OCI-M2 (cell line): Measurements from ENCODE around the gene MPEG1.

ENCODE experiments used
- DNase-seq: peaks from one replicate; lab custom pipeline; 2025; ENCODE audit not compliant: unreplicated experiment; lab: John Stamatoyannopoulos, UW

Gene MPEG1

DNA sequence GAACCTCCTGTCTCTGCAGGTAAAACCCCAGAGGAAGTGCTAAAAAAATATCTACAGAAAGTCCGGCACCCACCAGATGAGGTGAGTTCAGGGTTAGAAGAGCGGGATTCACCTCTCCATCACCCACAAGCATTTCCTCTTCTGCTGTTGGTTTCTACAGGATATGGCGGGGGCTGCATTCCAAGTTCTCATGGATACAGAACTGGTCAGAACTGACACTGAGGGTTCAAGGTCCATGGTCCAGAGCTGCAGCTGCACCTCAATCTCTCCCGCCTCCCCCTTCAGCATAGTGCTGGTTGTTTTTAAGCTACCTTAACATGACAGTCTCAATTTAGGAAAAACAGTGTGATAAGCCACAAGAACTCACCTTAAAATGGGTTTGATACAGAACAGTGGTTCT is 21.6 kb downstream of the MPEG1 start:
- no peak for DNase-seq

DNA sequence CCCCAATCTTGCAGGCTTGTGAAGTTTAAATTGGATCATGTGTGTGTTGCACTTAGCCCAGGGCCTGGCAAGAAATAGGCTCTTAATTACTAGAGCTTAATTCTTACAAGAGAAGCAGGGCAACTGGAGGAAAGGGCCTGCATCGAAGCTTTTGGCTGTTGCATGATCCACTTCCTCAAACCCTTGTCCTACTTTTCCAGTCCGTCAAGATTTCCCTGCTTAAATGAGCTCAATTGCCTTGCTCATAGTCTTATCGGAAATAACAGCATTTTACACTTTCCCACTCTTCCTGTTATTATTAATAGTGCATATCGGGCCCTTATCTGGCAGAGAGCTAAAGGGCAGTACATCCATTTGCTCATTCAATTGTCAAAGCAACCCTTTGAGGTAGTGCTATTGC is 22.7 kb downstream of the MPEG1 start:
- no peak for DNase-seq

DNA sequence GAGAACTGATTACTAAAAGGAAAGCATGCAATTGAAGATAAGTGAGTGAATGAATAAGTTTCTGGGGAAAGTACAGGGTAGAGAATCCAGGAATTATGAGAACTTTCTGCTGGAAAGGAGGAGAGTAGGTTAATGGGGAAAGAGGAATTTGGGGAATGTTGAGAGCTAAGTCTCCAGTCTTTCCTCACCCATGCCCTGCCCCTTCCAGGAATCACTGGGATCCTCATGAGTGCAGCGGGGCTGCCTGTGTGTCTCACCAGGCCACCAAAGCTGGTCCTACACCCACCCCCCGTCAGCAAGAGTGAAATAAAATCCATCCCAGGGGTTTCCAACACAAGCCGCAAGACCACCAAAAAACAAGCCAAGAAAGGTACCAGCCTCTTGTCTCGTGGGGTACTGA is 23.8 kb downstream of the MPEG1 start:
- no peak for DNase-seq

DNA sequence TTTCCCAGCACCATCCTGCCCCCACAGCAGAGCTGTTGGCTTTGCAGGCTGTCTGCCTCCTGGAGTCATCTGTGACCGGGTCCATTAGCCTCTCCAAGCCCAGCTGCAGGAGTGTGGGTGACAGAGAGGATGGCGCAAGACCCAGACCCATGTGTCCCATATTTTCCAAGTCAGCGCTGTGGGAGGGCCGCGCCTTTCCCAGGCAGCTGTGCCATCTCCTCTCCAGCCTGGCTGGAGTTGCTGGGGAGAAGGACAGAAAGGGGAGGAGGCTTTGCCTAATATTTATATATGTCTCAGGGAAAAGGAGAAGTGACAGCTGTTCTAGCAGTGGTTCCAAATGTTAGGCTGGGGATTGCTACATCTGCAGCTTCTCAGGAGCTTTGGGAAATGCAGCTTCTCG is 25.1 kb downstream of the MPEG1 start:
- DNase-seq = no peak

DNA sequence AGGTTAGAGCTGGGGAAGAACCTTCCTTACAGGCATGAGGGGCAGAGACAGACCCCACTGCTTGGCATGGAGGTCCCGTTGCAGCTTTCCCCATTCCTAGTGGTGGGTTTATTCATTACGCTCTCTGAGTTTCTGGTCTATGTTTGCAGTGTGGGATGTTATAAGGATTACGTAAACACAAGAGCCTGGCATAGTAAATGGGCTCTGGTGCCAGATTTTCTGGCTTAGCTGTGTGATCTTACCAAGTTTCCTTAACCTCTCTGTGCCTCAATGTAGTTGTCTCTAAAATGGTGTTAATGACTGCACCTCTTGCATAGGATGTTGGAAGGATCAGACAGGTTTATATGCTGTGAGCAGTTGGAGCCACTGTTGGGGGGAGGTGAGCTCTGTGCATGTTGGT is 25.7 kb downstream of the MPEG1 start:
- no peak for DNase-seq

DNA sequence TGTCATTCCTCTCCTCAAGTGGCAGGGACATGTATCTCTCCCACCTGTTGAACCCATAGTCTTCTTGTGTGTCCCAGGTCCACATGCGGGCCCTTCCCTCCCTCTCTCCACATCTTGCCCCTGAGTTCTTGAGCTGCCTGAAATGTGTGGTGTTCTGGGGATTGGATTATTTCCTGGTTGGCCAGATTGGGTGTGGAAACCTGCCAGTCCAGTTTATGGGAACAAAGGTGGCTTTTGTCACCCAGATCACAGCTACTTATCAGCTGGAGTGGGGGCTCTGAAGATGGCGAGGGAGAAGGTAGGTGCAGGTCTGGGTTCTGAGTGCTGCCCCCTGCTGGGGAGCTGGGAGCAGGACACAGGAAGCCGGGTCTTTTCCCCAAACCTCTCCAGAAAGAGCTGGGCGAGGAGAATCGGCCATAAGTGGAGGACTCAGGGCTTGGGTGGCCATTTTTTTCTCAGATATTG is 26.6 kb downstream of the MPEG1 start:
- DNase-seq = no peak

DNA sequence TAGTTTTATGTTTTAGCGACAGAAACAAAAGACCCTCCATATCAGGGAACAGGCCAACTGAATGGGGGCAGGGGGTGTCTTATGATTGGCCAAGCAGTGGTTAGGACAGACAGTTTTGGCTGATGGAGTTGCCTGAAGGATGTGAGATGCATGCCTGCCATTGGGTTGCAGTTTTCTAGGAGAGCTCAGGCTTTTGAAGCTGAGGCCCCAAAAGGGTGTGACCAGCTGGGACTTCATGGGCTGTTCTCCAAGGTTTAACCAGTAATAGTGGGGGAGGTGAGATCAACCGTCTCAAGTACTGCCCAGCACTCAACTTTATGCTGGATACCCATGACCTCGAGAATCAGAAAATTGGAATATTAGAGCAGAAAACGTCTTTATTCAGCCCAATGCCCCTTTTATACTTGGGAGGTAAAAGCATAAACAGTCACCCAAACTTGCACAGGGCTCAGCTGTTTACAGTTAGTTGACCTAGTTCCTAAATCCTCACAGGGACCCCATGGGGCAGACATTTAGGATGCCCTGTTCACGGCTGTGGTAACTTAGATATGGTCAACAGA is 27.3 kb downstream of the MPEG1 start:
- no peak for DNase-seq

DNA sequence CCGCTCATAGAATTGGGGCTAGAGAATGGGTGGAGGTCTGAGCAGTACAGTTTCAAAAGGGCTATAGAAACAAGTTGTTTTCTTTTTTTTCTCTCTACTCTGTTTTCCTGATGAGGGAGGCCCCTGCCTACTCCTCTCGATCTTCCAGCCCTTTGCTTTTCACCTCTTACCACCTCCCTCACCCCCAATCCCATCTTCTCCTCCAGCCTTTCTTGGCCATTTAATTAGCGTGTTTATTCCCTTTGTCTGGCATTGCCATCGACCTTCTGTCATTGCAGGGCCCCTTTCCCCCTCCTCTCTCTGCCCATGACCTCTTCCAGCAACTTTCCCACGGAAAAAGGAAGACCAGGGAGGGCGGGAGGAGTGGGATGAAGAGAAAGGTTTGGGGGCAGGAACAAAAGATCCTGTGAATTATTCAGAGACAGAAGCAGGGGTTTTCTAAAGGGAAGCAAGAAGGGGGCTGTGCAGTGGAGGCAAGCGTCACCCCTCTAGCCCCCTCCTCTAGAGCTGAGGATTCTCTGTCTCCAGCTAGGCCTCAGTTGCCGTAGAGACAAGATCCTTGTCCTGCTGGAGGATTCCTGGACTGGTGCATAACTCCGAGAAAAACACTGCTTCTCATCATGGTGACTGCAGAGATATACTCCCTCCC is 27.9 kb downstream of the MPEG1 start:
- no peak for DNase-seq

DNA sequence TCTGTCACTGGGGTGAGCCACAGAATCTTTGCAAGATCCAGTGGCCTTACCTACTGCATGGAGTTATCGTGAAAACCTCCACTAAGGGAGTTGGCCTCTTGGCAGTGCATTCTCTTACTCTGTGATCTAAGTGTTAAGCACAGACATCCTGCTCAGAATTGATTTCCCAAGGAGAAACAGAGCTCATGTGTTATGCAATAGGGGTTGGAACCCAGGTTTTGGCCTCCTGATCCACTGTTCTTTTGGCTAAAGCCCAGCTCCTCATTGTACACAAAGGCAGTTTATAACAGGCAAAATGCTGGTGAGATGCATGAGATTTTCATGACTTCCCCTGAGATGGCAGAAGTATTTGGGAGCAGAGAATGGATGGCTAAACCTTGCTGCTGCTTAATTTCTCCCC is 29.0 kb downstream of the MPEG1 start:
- no peak for DNase-seq

DNA sequence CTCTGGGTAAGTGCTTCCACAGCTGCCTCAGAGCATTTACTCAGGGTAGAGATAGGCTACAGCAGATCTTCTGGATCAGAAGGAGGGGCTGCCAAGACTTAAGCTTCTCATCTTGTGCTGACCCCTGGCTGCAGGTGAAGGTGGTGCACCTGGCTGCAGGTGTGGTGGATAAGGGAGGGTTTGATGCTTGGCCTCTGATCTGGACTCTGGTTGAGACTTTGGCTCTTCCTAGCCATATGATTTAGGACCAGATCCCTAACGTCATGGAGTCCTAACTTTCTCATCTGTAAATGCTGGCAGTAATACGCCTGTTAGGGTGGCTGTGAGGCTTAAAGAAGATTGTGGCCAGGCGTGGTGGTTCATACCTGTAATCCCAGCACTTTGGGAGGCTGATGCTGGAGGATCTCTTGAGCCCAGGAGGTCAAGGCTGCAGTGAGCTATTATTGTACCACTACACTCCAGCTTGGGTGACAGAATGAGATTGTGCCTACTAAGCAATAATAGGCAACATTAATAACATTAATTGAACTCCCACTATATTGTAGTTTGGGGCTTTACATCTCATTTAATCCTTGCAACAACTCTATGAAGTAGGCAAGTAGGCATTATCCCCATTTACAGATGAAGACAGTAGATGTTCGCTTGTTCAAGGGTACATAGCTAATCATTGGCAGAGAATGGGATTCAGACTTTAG is 30.1 kb downstream of the MPEG1 start:
- DNase-seq = no peak

DNA sequence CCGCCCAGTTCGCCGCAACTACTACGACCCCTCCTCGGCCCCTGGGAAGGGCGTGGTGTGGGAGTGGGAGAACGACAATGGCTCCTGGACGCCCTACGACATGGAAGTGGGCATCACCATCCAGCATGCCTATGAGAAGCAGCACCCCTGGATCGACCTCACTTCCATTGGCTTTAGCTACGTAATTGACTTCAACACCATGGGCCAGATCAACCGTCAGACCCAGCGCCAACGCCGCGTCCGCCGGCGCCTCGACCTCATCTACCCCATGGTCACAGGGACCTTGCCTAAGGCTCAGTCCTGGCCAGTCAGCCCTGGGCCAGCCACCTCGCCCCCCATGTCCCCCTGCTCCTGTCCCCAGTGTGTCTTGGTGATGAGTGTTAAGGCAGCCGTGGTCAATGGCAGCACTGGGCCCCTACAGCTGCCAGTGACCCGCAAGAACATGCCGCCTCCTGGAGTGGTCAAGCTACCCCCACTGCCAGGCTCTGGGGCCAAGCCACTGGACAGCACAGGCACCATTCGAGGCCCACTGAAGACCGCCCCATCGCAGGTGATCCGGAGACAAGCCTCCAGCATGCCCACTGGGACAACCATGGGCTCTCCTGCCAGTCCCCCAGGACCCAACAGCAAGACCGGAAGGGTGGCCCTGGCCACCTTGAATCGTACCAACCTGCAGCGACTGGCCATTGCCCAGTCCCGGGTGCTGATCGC is 30.8 kb downstream of the MPEG1 start:
- DNase-seq = no peak

DNA sequence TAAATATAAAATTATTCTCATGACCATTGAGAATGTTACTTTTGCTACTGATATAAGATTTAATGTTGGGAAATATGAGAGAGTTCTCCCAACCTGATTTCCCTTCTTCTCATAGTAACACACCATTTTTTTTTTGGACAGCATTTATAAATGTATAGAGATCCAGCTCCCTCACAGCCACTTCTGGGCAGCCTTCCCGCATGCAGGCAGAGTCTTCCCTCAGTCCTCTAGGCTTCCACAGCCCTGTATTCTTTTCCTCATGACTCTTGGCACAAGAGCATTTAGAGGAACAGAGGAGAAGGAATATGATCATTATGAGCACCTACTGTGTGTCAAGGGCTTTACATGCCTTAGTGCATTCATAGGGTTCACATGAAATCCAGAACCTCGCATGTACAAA is 31.8 kb downstream of the MPEG1 start:
- no peak for DNase-seq

DNA sequence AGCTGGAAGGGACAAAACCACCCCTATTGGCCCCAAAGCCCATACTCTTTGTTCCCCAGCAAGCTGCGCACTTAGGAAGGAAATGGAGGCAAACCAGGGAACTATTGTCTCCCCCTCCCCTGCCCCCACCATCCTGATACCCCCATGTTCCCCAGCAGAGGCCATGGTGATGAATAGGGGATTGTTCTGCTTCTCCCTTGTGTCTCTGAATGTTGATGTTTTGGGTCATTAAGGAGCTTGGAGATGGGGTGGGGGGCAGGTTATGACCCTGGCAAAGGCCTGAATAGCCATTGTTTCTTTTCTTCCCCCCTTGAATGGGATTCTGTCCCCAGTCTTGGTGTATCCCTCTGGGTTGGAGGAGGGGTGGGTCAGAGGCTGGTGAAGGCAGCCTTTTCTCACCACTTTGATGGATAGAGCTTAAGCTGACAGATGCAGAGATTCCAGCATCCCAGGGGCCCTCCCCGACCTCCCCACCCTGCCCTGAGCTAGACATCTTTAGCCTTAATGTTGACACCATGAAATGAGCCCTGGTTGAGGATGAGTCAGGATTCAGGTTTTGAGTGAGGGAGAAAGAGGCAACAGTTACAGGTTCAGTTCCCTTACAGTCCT is 32.5 kb downstream of the MPEG1 start:
- no peak for DNase-seq

DNA sequence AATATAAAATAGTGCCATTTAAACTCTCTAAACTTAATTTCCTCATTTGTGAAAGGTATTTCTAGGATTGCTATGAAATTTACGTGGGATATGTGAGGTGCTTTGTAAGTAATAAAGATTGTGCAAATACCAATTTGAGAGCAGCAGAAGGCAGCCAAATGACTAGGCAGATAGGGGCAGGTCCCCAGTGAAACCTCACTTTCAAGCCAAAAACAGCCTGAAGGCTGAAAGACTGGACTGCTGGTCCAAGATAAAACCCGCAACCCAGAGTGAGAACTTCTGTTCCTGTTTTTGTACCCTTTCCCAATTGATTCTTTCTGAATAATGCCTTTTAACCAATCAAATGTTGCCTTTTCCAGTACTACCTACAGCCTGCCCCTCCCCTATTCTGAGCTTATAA is 33.6 kb downstream of the MPEG1 start:
- no peak for DNase-seq

DNA sequence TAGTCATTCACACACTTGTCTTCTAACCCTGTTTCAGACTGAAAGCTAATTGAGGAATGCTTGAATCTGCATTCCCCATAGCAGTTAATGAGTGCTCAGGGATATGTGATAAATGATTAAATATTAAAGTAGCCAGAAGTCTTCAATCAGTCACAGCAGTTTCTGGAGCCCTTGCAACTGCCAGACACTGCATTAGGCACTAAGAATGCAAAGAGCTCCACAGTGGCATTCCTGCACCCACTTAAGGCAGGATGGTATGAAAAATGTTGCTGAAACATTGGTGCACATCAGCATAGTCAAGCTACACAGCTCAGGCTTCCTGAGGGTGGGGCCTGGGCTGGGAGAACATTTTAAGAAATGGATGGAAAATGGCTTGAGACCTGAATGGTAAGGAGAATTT is 34.3 kb downstream of the MPEG1 start:
- DNase-seq = no peak

DNA sequence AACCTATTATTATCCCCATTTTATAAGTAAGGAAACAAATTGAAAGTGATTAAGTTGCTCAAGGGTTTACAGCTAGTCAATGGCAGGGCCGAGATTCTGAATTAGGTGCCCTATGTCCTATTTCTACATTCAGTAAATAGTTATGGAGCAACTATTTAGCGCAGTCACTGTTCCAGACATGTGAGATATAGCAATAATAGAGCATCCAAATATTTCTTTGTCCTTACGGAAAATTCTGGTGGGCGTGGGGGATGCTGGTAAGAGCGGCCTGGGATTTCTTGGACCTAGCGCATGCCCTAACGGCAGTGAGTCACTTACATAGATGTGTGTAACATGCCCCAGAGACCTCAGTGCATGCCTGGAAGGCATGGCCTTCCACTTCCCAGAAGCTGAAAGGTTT is 36.4 kb downstream of the MPEG1 start:
- no peak for DNase-seq

DNA sequence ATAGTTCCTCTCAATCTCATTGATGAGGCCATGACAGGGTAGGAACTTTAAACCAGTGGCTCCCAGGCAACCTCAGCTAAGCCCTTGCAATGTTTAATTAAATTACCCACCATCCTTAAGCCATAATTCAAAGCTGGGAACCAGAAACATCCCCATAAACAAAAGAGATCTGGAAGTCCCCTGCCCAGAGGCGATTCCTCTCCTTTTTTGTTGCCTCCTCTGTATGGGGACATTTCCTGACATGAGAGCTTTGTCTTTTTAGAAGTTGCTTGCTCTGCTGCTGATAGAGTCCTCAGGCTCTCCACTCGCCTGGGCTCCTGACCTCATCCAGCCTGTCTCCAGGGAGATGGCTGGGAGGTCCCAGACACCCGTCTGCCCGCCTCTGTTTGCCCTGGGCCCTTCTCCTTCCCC is 37.6 kb downstream of the MPEG1 start:
- DNase-seq = no peak

DNA sequence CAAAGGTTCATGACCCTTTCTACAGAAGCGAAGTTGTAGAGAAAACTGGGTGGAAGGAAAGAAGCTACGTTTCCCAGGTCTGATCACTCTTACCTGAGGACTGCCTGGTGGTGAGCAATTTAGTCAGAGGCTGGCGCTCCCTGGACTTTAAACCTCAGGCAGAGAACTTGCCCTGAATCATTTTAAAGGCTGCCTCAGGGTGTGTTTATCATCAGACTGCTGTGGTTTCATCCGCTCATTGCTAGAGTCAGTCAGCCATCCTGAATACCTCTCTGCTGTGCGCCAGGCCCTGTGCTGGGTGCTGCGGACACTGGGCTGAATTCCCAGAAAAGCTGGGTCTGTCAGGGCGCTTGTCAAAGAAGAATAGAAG is 38.1 kb downstream of the MPEG1 start:
- DNase-seq = no peak

DNA sequence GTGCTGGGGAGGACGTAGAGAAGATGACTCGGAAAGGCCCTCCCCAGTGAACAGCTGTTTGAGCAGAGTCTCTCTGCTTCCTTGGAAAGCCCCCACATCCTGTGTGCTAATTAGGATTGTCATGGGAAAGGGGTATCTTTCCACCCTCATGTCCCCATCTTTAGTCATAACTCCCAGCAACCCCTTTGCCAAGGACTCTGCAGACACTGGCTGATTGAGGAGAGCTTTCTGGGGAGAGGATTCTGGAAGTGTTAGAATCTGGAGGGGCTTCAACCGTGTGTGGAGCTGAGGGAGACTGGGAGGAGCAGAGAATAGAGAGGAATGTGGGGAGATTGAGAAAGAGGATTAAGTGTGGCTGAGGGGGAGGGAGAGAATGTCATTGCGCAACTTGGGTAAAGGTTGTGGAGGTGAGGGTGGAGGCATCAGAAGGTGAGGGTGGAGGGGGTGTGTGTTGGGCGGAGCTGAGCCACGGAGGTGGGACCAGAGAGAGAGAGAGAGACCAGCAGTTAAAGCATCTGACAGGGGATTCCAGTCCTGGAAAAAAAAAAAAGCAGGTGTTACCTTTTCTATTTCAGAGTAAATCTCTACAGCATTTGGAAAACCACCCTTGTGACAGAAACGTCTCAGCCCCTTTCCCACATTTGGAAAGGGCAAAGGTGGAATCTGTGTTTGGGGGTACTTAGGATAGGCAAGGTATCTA is 38.6 kb downstream of the MPEG1 start:
- DNase-seq = no peak

DNA sequence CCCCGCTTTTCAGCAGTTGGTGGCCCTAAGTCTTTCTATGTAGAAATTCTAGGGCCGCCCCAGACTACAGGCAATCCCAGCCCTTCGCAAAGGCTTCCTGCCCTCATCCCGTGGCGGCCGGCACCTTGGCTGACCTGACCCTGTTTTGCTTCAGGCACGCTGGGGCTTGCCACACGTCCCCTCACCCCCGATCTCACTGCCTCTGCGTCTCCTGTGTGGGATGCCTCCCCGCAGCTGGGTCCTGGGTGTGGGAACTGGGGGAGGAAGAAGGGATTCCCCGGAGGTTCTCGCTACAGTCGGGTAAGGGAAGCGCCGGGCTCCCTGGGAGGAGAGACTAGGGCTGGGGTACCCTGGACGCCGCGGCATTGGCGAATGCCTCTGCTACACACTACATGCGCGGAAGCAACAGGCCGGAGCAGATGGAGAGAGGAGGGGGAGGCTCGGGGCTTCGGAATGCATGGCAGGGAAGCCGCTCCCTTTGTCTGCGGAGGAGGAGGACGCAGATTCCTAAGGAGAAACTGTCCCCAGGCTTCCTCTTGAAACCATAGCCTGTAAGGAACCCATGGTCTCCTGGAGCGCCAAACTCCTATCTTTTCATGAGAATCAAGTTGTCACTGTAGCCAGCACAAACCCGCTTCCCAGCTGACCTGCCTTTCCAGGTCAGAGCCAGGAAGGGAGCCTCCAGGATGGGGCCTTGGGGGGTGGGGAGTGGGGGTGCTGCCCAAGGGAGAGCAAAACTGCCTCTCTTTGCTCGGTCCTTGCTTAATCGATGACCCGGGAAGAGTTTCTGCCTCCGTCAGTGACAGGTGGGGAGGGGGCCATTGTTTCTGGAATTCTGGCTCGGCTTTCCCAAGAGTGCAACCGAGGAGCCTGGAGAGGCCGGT is 39.4 kb downstream of the MPEG1 start:
- DNase-seq = no peak
